Heart left ventricle (tissue), 13 donors: ENCODE data around the gene FNTB.

ENCODE experiments used
- POLR2A ChIP-seq, 2 donors: fragments of 450-650 bp; IDR thresholded peaks; one replicate each; pipeline ENCODE4 v1.6.1; 2017; ENCODE audit warnings: antibody characterized with exemption in 2 of 2, mild to moderate bottlenecking in 2 of 2, moderate library complexity in 2 of 2
- TF ChIP-seq, protein P1 (sequence below), 12 donors: fragments of 200-600 bp; sonication (generic) in 4 of 12; IDR thresholded peaks; one replicate each; pipeline versions ENCODE4 v1.5.0 to v1.8.0; 2018 to 2022; ENCODE audit warnings: antibody characterized with exemption in 12 of 12, mild to moderate bottlenecking in 5 of 12
- donor health status: ischemic (EF 13 %, LVEDD 7.1; RV severe dilation, severe dysfunction).
- donor health status: DM: no; HTN: yes; CAD: no.
- donor health status: DM: no; HTN: no; CAD: no.
- donor health status: ischemic (EF 25% LVEDD 6.9; RV normal size, moderate dysfunction).
- donor health status: ischemic (EF 25% LVEDD 5.7; RV mildly dilated, moderate dysfunction).
- donor health status: ischemic (EF 35%, LVEDD 5.7; RV mildly dilated, moderate dysfunction).
- donor health status: nonischemic (EF 11% LVEDD 7.7; RV severe dilation, severe dysfunction).
- donor health status: DM: yes; HTN: yes; CAD: no.
- donor health status: PGD.
- donor health status: ischemic (EF 29% LVEDD 5.4; RV normal size, mild dysfunction).
- donor health status: nonischemic (EF 23%, LVEDD 6.1; RV moderate dilation, normal function).

- TF ChIP-seq, protein P1, sequence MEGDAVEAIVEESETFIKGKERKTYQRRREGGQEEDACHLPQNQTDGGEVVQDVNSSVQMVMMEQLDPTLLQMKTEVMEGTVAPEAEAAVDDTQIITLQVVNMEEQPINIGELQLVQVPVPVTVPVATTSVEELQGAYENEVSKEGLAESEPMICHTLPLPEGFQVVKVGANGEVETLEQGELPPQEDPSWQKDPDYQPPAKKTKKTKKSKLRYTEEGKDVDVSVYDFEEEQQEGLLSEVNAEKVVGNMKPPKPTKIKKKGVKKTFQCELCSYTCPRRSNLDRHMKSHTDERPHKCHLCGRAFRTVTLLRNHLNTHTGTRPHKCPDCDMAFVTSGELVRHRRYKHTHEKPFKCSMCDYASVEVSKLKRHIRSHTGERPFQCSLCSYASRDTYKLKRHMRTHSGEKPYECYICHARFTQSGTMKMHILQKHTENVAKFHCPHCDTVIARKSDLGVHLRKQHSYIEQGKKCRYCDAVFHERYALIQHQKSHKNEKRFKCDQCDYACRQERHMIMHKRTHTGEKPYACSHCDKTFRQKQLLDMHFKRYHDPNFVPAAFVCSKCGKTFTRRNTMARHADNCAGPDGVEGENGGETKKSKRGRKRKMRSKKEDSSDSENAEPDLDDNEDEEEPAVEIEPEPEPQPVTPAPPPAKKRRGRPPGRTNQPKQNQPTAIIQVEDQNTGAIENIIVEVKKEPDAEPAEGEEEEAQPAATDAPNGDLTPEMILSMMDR (IDR thresholded peaks at IDR 0.05), result no peak
- TF ChIP-seq POLR2A (IDR thresholded peaks at IDR 0.05), result no peak
These were observed 119.6 kb downstream of the FNTB start for GRCh38 chr14:65106316-65106715.
